Raji (cell line): ENCODE measurements around the gene CACNA2D2.

Source experiments
- POLR2A ChIP-seq: IDR thresholded peaks from 2 replicates; pipeline ENCODE4 v1.6.1; 2011; ENCODE audit warnings: low read depth, low read length, control low read depth; ENCODE audit not compliant: insufficient read depth

The CACNA2D2 gene

DNA sequence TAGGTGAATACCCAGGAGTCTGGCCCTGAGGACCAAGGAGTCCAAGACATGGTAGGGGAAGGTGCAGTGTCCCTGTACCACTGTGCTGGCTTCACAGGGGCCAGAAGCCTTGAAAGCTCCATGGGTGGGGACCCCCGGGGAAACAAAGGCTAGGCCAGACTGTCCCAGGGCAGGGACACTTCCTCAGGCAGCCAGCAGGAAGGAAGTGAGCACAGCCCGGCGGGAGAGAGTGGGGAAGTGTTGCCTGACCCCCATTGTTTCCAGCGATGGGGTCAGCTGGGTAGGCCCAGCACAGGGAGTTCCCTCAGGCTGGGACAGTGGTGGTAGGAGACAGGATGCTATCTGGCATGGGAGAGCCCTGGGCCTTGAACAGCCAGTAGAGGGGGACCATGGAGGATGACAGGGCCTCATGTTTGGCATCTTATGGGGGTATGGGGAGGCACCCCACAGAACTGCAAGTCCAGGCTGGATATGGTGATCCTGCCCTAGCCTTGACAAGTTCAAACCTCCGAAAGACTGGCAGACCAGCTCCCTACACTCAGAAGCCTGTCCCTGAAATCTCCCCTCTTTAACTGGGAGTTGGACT lies 179.7 kb downstream of the CACNA2D2 start:
- TF ChIP-seq POLR2A = no peak

- TF ChIP-seq POLR2A = no peak
These were observed 180.3 kb downstream of the CACNA2D2 start for GRCh38 chr3:50323092-50323600.

GRCh38 chr3:50322386-50323091 lies 180.9 kb downstream of the CACNA2D2 start, which contains the start of gene HYAL2:
TSS of gene HYAL2 (minus strand) at chr3:50322745. CDS start at chr3:50320489, 2,256 bp downstream.
- TF ChIP-seq POLR2A = no peak

GRCh38 chr3:50322115-50322385 lies 181.4 kb downstream of the CACNA2D2 start:
- no peak for TF ChIP-seq POLR2A

DNA sequence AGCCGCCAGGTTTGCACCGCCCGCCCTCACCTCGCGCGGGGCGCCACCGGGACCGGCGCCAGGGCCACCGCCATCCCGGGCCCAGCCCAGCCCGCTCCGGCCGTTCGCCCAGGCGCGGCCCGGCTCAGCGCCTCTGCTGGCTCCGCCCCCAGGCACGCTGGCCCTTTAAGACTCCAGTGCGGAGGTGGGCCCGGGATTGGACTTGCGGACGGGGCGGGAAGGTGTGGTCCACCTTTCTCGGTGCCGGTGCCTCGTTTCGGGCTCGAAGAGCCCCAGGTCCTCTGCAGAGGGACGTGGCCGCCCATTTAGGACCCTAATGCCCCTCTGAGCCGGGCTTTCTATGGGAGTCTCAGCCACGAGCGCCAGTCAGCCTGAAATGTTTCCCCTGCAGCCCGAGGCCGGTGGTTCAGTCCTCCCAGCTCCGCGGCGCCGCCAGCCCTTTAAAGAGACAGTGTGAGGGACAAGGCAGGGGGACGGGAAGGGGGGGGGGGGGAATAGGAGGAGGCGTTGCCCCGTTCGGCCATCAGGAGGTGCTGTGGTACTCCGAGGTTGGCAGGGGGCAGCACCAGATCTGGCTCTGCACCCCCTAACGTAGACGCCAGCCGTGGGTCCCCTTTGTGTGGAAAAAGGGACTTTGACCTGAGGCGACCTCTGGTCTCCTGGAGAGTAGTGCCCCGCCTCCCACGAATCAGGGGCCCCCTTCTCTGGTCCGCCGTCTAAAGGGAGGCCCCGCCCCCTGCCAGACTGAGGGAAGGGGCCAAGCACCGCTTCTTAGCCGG lies 181.9 kb downstream of the CACNA2D2 start:
- peak; percentile 68 for TF ChIP-seq POLR2A

DNA sequence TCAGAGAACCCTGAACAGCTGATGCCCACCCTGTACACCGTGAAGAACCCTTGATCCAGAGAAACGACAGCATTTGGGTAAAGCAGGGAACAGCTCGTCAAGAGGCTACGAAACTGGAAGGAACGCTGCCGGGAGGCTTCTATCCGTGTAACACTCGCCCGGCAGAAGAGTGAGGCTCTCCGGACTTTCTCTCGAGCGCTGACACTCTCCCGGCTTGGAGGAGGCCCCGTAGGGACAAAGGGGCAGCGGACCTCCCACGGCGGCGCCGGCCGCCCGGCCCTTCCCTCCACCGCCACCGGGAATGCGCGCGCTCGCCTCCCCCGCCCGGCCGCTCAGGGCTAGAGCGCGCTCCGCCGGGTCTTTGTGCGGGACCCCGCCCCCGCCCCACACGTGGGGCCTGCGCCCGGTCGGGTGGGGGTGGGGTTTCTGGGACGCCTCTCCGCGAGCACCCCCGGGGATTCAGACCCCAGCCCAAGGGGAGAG lies 182.5 kb downstream of the CACNA2D2 start:
- TF ChIP-seq POLR2A = no peak

DNA sequence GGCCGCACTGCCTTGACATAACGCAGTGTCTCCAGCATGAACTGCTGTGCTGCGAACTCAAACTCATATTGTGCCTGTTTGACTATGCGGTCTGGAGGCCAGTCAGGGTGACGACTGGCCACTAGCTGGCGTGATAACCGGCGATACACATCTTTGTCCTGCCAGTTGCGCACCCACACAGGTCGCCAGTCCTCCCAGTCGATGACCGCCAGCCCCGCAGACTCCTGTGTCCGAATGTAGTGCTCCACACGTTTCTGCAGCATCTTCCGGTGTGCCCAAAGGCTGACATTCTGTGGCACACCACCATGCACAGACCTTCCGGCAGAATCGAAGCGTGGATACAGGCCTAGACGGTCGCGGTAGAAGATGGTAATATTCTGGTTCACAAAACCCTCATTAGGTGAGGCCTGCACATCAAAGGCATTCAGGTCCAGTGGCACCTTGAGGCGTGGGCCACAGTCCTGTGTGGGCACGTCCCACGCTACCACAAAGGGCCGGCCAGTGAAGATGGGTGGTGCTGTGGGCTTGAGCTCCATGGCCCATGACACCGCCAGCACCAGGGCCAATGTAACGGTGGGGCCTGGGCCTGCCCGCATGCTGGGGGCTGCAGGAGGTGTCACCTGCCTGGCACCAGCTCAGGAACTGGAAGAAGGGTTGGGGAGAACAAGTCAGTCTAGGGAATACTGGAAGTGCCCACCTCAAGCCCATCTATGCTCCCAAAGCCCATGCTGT lies 183.4 kb downstream of the CACNA2D2 start:
- TF ChIP-seq POLR2A = no peak

DNA sequence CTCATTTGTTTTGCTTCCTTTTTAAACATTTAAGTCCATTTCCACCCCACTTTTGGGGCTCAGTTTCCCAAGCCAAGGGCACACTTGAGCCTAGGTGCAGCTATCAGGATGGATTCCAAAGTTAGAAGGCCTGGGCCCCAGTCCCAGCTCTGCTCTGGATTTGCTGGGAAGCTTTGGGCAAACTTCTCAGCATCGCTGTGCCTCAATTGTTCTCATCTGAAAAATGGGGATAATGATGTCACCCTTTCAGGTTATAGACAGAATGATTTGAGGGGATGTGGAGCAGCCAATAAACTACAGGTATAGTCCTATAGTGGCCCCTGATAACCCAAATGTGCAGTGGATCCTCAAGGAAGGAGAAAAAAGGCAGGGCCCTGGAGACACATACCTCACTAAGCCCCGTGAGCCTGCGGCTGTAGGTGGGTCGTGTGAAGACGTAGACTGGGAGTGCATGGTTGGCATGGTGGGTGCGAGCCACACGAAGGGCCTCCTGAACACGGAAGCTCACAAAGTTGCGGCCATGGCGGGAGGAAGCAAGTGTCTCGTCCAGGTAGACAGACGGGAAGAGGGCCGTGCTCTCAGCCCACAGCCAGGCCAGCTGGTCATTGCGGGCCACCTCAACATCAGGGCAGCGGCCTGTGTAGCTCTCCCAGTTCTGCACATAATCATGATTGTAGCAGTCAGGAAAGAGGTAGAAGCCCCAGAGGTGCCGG lies 184.1 kb downstream of the CACNA2D2 start:
- TF ChIP-seq POLR2A = no peak

DNA sequence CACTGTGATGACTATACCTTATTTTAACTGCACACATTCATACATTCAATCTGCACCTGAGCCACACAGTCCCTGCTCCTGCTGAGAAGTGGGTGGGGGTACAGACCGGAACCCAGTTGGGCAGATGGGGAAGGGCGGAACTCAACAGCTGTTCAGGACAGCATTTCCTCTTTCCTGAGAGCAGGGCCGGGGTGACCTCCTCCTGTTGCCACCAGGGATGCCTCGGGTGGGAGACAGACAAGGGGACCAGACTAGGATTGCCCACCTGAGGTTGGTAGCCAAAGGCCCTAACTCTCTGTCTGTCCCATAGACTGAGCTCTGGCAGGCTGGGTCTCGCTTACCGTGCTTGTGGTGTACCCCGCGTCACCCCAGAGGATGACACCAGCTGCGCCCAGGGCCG lies 184.8 kb downstream of the CACNA2D2 start:
- no peak for TF ChIP-seq POLR2A

GRCh38 chr3:50318163-50318562 lies 185.3 kb downstream of the CACNA2D2 start:
- TF ChIP-seq POLR2A = no peak

- no peak for TF ChIP-seq POLR2A
These were observed 186.1 kb downstream of the CACNA2D2 start for GRCh38 chr3:50317300-50317699.

- TF ChIP-seq POLR2A = no peak
These were observed 186.7 kb downstream of the CACNA2D2 start for GRCh38 chr3:50316657-50317242.

DNA sequence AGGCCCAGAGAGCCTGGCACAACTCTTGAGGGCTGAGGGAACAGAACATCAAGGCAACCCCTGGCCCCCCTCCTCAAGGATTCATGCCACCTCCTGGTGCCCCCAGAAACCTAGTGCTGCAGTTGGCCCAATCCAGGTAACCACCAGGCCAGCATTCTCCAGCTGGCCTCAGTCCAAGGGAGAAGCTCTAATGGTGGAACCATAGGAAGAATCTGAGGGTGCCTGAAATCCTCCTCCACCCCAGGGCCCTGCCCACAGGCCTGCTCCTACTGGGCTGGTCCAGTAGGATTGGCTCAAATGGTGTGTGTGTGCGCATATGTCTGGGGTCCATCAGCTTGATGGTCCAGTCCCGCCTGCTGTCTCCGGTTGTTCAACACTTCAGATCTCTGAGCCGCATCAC lies 188.6 kb downstream of the CACNA2D2 start:
- TF ChIP-seq POLR2A = no peak

GRCh38 chr3:50314342-50314741 lies 189.1 kb downstream of the CACNA2D2 start:
- TF ChIP-seq POLR2A = no peak
